ENCODE measurements around the gene ARID4A. TPM values are rescaled to one million over a fixed set of nuclear protein-coding genes. Genes with fewer than 3 reads are reported as not detected.

ARID4A gene
- total and polyA plus RNA-seq, 9 of the 15 experiments (the other 6 are each of a cell fraction or from before 2014, with no cell fraction given), result 2.4 to 11.5 (median 8.7) TPM

GRCh38 chr14:58297412-58297761 is 968 bp upstream of the ARID4A start (continued):
- TF ChIP-seq MITF (IDR thresholded peaks at IDR 0.05) (0 out of 2 replicates have a peak, but pooled peaks have one; percentile 12), SIN3A (IDR thresholded peaks at IDR 0.05; ENCODE audit: borderline replicate concordance in 2 of 2, control insufficient read depth in 1 of 2, low read depth in 2 of 2, low read length in 2 of 2) (peak; percentile 0 to 54; a peak in 1 of 4 replicates), HDAC1 (IDR thresholded peaks at IDR 0.05) (peak in 1 of 2 experiments; percentile 61; a peak in 2 of 4 replicates), SAP30 (IDR thresholded peaks at IDR 0.05; ENCODE audit: borderline replicate concordance, insufficient read depth, low read depth, low read length, poor library complexity, severe bottlenecking) (peak; percentile 75)

- DNase-seq (ENCODE audit: extremely low read depth in 1 of 4, low spot score in 3 of 4) (peak; percentile 72 to 97 (median 86)), ATAC-seq (peak; percentile 88), FAIRE-seq (peak; percentile 100)
- peak overlapping the region; percentile 93 for H3K4me2 ChIP-seq (ENCODE audit: insufficient read depth, low read length)
- no peaks in the 10 kb centered on the region for H3K27me3 ChIP-seq (ENCODE audit: control insufficient read depth in 2 of 2, insufficient read depth in 2 of 2, low read length in 2 of 2)
- CTCF ChIA-PET (ENCODE audit: low intra/inter-chr PET ratio), result interaction anchor here (0.6 kb wide), 1 partner anchor 17 kb away, joined by 3 read pairs; no protein-coding TSS in a partner anchor
- peaks cover 36% of the 10 kb centered on the region; the same call in 2 of the 3 replicates for H3K36me3 ChIP-seq (ENCODE audit: control insufficient read depth, insufficient read depth, low read length)
- no peaks in the 10 kb centered on the region for H4K20me1 ChIP-seq (replicated peaks; ENCODE audit: control insufficient read depth, insufficient read depth, low read length)
- no peaks in the 10 kb centered on the region for H3K9me3 ChIP-seq (replicated peaks; ENCODE audit: control insufficient read depth, insufficient read depth, low read depth, low read length)
- POLR2A ChIA-PET, result interaction anchor here (0.6 to 2.7 kb wide), 13 partner anchors 9 to 177 kb away, joined by 3 to 13 read pairs (median 5); partner anchors contain the start of gene PSMA3
- peak overlapping the region; percentile 94 to 97 for H3K9ac ChIP-seq (ENCODE audit: insufficient read depth in 1 of 2, low read depth in 2 of 2, low read length in 2 of 2)
- intact Hi-C loops (cut with micrococcal nuclease), result loop anchor here (2.0 to 5.0 kb wide), 4 partner anchors 56 to 889 kb away; partner anchors contain the start of genes ACTR10, DAAM1, KIAA0586 and PSMA3
- in situ Hi-C loops (cut with MboI), result no loop called here
- BruUV-seq (replicated peaks), result no TSS peak
- H3K9me1 ChIP-seq (ENCODE audit: control insufficient read depth, insufficient read depth, low read length), result no peaks in the 10 kb centered on the region
- H3K79me2 ChIP-seq (ENCODE audit: control insufficient read depth, insufficient read depth, low read length), result peaks cover 72% of the 10 kb centered on the region
- H2AFZ ChIP-seq (ENCODE audit: low read depth, low read length), result peak overlapping the region; percentile 97
- H3K4me3 ChIP-seq, result peak overlapping the region; percentile 74
- no peaks in the 10 kb centered on the region; a peak in 3 of 5 replicates for H3K4me1 ChIP-seq (replicated peaks in 1 of 2; ENCODE audit: control insufficient read depth in 2 of 2, insufficient read depth in 2 of 2, low read length in 2 of 2)
- WGBS (ENCODE audit: insufficient coverage, low coverage, missing lambda C conversion rate), result 0% methylated on average over 27 of the region's 40 CpGs
- H3K27ac ChIP-seq (ENCODE audit: extremely low read depth, low read depth, low read length), result peak overlapping the region; percentile 99
- TF ChIP-seq MYNN (IDR thresholded peaks at IDR 0.05) (no peak), MYNN (CRISPR knock-in tag; IDR thresholded peaks at IDR 0.05) (no peak), NR2C2 (CRISPR knock-in tag; IDR thresholded peaks at IDR 0.05) (no peak), NR2C2 (tag; IDR thresholded peaks at IDR 0.05) (peak; percentile 91), ZNF232 (CRISPR knock-in tag; IDR thresholded peaks at IDR 0.05) (no peak), PRMT5 (CRISPR knock-in tag; IDR thresholded peaks at IDR 0.05) (no peak)
Observed at GRCh38 chr14:58297762-58298476, 436 bp upstream of the ARID4A start.
